Measurements from ENCODE around the gene CATSPERZ.

The CATSPERZ gene

DNA sequence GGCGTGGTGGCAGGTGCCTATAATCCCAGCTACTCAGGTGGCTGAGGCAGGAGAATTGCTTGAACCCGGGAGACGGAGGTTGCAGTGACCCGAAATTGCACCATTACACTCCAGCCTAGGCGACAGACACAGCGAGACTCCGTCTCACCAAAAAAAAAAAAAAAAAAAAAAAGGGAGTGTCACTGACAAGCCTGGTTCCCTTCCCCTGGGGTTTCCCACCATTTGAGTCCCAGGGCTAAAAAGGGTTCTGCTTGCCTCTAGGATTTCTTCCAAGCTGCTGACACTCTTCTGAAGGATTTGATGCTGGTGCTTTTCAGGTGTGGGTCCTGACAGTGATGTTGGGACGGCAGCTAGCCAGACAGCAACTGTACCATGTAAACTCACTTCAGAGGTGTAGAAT, 38.6 kb downstream of the CATSPERZ start:
- no peak overlapping the region for H3K4me3 ChIP-seq (ENCODE audit: severe bottlenecking)
- H3K36me3 ChIP-seq (ENCODE audit: low read depth): no peaks in the 10 kb centered on the region
- no peak for DNase-seq (ENCODE audit: low spot score)
- no peak overlapping the region for H3K27ac ChIP-seq (ENCODE audit: poor library complexity, severe bottlenecking)
- no peaks in the 10 kb centered on the region for H3K27me3 ChIP-seq (ENCODE audit: insufficient read depth, poor library complexity, severe bottlenecking)
- H3K4me1 ChIP-seq (ENCODE audit: insufficient read depth, poor library complexity, severe bottlenecking): peaks cover 6% of the 10 kb centered on the region
- TF ChIP-seq CTCF (IDR thresholded peaks at IDR 0.05; ENCODE audit: poor library complexity, severe bottlenecking): no peak
- H3K9me3 ChIP-seq (ENCODE audit: severe bottlenecking): no peaks in the 10 kb centered on the region
- no peak for ATAC-seq (ENCODE audit: low read depth)

- no peak overlapping the region for H3K27ac ChIP-seq (ENCODE audit: poor library complexity, severe bottlenecking)
- no peaks in the 10 kb centered on the region for H3K36me3 ChIP-seq (ENCODE audit: low read depth)
- no peak overlapping the region for H3K4me3 ChIP-seq (ENCODE audit: severe bottlenecking)
- no peak for TF ChIP-seq CTCF (IDR thresholded peaks at IDR 0.05; ENCODE audit: poor library complexity, severe bottlenecking)
- H3K9me3 ChIP-seq (ENCODE audit: severe bottlenecking): no peaks in the 10 kb centered on the region
- no peak for DNase-seq (ENCODE audit: low spot score)
- no peak for ATAC-seq (ENCODE audit: low read depth)
- no peaks in the 10 kb centered on the region for H3K27me3 ChIP-seq (ENCODE audit: insufficient read depth, poor library complexity, severe bottlenecking)
- H3K4me1 ChIP-seq (ENCODE audit: insufficient read depth, poor library complexity, severe bottlenecking): peaks cover 6% of the 10 kb centered on the region
Measured at GRCh38 chr11:64339286-64339685, 39.1 kb downstream of the CATSPERZ start.

DNA sequence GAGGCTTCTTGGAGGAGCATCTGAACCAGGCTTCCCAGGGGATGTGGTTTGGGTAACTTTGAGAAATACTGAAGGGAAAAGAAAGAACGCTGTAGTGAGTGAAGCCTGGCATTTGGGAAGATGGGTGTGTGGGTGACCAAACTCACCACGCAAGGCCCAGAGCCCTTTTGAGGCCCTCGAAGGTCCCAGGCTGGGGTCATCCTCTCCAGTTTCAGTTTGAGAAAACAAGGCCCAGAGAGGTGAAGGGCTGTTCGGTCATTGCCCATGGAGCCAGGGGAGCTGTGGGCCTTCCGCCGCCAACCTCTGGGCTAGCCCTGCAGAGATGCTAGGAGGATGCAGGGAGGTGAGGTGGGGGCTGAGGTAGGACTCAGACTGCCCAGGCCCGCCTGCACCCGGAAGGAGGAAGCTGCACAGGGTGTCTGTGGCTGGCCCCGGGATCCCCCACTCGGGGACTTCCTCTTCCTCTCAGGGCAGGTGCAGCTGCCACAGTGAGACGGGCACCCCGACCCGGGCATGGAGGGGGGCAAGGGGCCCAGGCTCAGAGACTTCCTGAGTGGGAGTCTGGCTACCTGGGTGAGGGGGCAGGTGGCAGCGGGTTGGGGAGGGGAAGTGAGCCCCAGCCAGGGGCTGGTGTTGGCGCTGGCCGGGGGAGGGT, 39.7 kb downstream of the CATSPERZ start, which contains the start of gene CCDC88B:
CCDC88B (plus strand) TSS at position 451 of the 655 bp plus-strand sequence; CDS start at position 514, 63 bp downstream.
- DNase-seq (ENCODE audit: low spot score) (peak; percentile 58), ATAC-seq (ENCODE audit: low read depth) (no peak)
- Histone ChIP-seq H3K27ac (ENCODE audit: poor library complexity, severe bottlenecking) (no peak within 1 kb of the TSS), H3K9me3 (ENCODE audit: severe bottlenecking) (no peaks in the 10 kb centered on the region), H3K27me3 (ENCODE audit: insufficient read depth, poor library complexity, severe bottlenecking) (no peaks in the 10 kb centered on the region), H3K4me1 (ENCODE audit: insufficient read depth, poor library complexity, severe bottlenecking) (peaks cover 6% of the 10 kb centered on the region), H3K4me3 (ENCODE audit: severe bottlenecking) (no peak within 1 kb of the TSS), H3K36me3 (ENCODE audit: low read depth) (no peaks in the 10 kb centered on the region)
- no peak for TF ChIP-seq CTCF (IDR thresholded peaks at IDR 0.05; ENCODE audit: poor library complexity, severe bottlenecking)

GRCh38 chr11:64340671-64341335, 40.6 kb downstream of the CATSPERZ start:
- Histone ChIP-seq H3K4me1 (ENCODE audit: insufficient read depth, poor library complexity, severe bottlenecking) (no peaks in the 10 kb centered on the region), H3K9me3 (ENCODE audit: severe bottlenecking) (no peaks in the 10 kb centered on the region), H3K36me3 (ENCODE audit: low read depth) (no peaks in the 10 kb centered on the region), H3K4me3 (ENCODE audit: severe bottlenecking) (no peak overlapping the region), H3K27ac (ENCODE audit: poor library complexity, severe bottlenecking) (no peak overlapping the region), H3K27me3 (ENCODE audit: insufficient read depth, poor library complexity, severe bottlenecking) (no peaks in the 10 kb centered on the region)
- no peak for TF ChIP-seq CTCF (IDR thresholded peaks at IDR 0.05; ENCODE audit: poor library complexity, severe bottlenecking)
- DNase-seq (ENCODE audit: low spot score): peak; percentile 64
- ATAC-seq (ENCODE audit: low read depth): no peak

GRCh38 chr11:64341429-64341828, 41.3 kb downstream of the CATSPERZ start:
- no peak overlapping the region for H3K4me3 ChIP-seq (ENCODE audit: severe bottlenecking)
- TF ChIP-seq CTCF (IDR thresholded peaks at IDR 0.05; ENCODE audit: poor library complexity, severe bottlenecking): no peak
- H3K27me3 ChIP-seq (ENCODE audit: insufficient read depth, poor library complexity, severe bottlenecking): no peaks in the 10 kb centered on the region
- H3K4me1 ChIP-seq (ENCODE audit: insufficient read depth, poor library complexity, severe bottlenecking): no peaks in the 10 kb centered on the region
- ATAC-seq (ENCODE audit: low read depth) (no peak), DNase-seq (ENCODE audit: low spot score) (peak; percentile 48)
- H3K9me3 ChIP-seq (ENCODE audit: severe bottlenecking): no peaks in the 10 kb centered on the region
- H3K36me3 ChIP-seq (ENCODE audit: low read depth): no peaks in the 10 kb centered on the region
- H3K27ac ChIP-seq (ENCODE audit: poor library complexity, severe bottlenecking): peak overlapping the region; percentile 50
